ENCODE data around the gene DEDD2.

Gene DEDD2

DNA sequence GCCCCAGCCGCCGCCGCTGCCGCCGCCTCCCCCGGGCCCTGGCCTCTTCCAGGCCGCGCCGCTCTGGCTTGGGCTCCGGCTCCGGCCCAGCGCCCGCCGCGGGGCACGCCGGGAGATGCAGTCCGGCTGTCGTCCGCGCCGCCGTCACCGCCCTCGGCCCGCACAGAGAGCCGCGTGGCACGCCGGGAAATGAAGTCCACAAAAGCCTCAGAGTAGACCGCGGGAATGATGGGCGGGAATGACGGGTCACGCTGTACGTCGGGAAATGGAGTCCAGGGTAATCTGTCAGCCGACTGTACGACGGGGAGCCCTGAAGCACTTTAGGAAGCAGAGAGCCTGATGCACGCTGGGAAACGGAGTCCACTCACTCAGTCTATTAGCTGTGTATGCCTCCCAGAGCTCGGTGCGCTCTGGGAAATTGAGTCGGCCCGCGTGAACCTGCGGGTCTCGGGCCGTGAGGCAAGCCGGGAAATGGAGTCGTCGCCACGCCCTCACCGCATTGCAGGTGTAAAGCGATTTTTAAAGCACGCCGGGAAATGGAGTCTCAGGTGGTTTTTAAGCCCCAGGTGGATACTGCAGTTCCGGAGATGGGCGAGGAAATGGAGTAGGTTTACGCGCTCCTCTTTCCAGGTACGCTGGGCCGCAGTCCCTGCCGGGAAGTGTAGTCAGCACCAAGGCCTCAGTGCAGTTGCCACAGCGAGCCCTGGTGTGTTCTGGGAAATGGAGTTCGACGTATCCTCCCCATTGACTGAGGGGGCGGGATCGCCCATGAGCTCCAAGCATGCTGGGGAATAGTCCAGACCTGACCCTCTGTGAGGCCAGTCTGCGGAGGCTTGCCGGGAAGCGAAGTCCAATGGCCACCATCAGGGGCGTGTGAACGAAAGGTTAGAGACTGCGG is 25.3 kb upstream of the DEDD2 start, which contains the start of gene GSK3A:
Gene GSK3A (minus strand): TSS at position 91 of the 898 bp plus-strand sequence. CDS start 137 bp downstream, outside the sequence.
- DNase-seq (ENCODE audit: low spot score), result peak; percentile 95
- POLR2A ChIA-PET (ENCODE audit: low non-redundant PET), result interaction anchor here (0.6 to 1.2 kb wide), 4 partner anchors 13 to 140 kb away, joined by 3 read pairs; no protein-coding TSS in a partner anchor
- H3K27ac ChIP-seq, result peak within 1 kb of the TSS; percentile 98
- TF ChIP-seq, protein P1, sequence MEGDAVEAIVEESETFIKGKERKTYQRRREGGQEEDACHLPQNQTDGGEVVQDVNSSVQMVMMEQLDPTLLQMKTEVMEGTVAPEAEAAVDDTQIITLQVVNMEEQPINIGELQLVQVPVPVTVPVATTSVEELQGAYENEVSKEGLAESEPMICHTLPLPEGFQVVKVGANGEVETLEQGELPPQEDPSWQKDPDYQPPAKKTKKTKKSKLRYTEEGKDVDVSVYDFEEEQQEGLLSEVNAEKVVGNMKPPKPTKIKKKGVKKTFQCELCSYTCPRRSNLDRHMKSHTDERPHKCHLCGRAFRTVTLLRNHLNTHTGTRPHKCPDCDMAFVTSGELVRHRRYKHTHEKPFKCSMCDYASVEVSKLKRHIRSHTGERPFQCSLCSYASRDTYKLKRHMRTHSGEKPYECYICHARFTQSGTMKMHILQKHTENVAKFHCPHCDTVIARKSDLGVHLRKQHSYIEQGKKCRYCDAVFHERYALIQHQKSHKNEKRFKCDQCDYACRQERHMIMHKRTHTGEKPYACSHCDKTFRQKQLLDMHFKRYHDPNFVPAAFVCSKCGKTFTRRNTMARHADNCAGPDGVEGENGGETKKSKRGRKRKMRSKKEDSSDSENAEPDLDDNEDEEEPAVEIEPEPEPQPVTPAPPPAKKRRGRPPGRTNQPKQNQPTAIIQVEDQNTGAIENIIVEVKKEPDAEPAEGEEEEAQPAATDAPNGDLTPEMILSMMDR (conservative IDR thresholded peaks at IDR 0.05; ENCODE audit: low read depth), result no peak
- CTCF ChIA-PET, result interaction anchor here (0.6 to 2.0 kb wide), 4 partner anchors 36 to 150 kb away, joined by 3 to 12 read pairs (median 4); partner anchors contain the start of gene POU2F2

DNA sequence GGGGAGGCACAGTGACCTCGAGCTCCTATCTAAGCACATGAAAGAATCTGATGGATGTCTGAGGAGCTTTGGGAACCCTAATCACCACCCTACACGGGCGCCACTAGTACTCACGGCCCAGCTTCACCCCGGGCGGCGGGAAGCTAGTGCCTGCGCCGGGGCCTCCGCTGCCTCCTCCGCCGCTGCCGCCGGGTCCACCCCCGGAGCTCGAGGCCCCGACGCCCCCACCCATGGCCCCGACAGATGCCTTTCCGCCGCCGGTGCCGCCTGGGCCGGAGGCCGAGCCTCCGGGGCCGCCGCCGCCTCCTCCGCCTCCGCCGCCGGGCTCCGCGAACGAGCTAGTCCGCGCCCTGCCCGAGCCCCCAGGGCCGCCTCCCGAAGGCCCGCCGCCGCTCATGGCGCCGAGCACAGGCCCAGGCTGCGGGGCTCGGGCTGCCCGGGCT is 24.6 kb upstream of the DEDD2 start:
- H3K27ac ChIP-seq, result peak overlapping the region; percentile 98
- DNase-seq (ENCODE audit: low spot score), result no peak
- TF ChIP-seq, protein P1 (conservative IDR thresholded peaks at IDR 0.05; ENCODE audit: low read depth), result no peak
- ChIA-PET POLR2A (ENCODE audit: low non-redundant PET) (no interaction called here), CTCF (interaction anchor here (1.1 kb wide), 1 partner anchor 110 kb away, joined by 6 read pairs; the partner anchor contains the start of gene POU2F2)

DNA sequence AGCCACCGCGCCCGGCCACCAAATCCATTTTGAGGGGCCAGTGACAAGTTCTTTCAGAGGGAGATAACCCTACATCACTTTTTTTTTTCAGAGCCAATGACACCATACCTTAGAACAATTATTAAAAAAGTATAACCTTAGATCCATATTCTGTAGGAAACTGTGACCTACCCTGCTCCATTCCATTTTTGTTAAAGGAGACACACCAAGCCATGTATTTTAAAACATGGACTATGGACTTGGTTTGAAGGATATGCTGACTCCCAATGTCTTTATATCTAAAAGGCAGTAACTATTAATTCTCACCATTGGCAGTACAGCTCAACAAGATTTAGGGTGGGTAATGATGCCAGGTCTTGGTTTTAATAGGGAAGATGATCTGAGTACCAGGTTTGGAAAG is 23.8 kb upstream of the DEDD2 start:
- DNase-seq (ENCODE audit: low spot score), result no peak
- ChIA-PET CTCF (no interaction called here), POLR2A (ENCODE audit: low non-redundant PET) (no interaction called here)
- H3K27ac ChIP-seq, result no peak overlapping the region
- TF ChIP-seq, protein P1 (conservative IDR thresholded peaks at IDR 0.05; ENCODE audit: low read depth), result no peak

DNA sequence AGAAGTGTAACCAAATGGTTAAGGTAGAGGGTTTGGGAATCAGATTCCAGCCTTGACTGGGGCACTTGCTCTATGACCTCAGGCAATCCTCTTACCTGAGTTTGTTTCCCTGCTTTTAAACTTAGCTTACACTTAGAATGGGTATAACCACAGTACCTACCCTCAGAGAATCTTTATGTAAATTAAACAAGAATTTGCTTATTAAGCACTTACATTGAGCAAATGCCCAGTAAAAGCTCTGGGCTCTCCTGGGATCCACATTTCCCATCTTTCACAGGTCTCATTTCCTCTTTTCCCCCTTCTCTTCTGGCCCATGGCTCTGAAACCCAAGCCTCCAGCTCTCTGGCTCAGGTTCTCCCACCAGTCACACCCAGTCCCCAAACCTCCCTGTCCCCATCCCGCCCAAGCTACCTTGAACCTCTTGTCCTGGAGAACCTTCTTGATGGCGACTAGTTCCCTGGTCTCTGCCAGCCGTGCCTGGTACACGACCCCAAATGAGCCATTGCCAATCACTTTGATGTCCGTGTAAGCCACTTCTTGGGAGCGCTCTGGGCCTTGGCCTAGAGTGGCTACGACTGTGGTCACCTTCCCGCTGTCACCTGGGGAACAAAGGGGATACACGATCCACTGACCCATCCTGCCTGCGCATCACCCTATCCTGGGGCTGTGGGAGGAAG is 22.2 kb upstream of the DEDD2 start:
- ChIA-PET CTCF (interaction anchor here (0.6 to 1.7 kb wide), 2 partner anchors 14 to 107 kb away, joined by 3 to 5 read pairs; no protein-coding TSS in a partner anchor), POLR2A (ENCODE audit: low non-redundant PET) (interaction anchor here (0.5 kb wide), 1 partner anchor 44 kb away, joined by 12 read pairs; no protein-coding TSS in a partner anchor)
- TF ChIP-seq, protein P1 (conservative IDR thresholded peaks at IDR 0.05; ENCODE audit: low read depth), result no peak
- DNase-seq (ENCODE audit: low spot score), result no peak
- peak overlapping the region; percentile 43 for H3K27ac ChIP-seq

DNA sequence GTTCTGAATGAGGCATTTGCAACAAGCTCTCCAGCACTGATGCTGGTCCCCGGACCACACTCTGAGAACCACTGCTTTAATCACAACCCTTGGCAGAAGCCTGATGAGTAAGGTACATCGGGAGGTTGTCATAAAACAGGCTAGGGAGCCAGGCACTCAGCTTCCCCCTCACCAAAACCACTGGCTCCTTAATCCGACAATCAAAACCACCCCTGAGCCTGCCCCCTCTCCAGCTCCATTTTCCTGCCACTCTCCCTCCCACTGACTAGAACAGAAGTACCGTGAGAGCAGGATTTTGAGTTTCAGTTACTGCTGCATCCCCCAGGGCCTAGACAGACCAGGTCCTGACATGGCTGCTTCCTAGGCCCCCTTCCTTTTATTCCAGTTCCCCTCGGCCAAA is 17.7 kb upstream of the DEDD2 start:
- H3K27ac ChIP-seq, result peak overlapping the region; percentile 64
- DNase-seq (ENCODE audit: low spot score), result no peak
- ChIA-PET POLR2A (ENCODE audit: low non-redundant PET) (no interaction called here), CTCF (no interaction called here)
- TF ChIP-seq, protein P1 (conservative IDR thresholded peaks at IDR 0.05; ENCODE audit: low read depth), result no peak

DNA sequence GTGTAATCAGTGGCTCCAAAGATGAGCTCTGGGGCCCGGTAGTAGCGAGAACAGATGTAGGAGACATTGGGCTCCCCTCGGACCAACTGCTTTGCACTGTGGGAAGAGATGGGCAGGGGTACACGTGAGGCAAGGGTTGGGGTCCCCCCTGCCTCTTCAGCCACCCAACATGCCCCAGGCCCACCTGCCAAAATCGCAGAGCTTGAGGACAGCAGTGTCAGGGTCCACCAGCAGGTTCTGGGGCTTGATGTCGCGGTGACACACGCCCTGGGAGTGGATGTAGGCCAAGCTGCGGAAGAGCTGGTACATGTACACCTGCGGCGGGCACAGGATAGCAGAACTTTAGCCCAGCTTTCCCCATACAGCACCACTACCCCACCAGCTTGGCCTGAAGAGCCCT is 16.9 kb upstream of the DEDD2 start:
- ChIA-PET CTCF (interaction anchor here (0.8 to 0.9 kb wide), 2 partner anchors 70 to 102 kb away, joined by 3 read pairs; partner anchors contain the start of gene POU2F2), POLR2A (ENCODE audit: low non-redundant PET) (interaction anchor here (0.6 kb wide), 1 partner anchor 10 kb away, joined by 3 read pairs; no protein-coding TSS in a partner anchor)
- H3K27ac ChIP-seq, result peak overlapping the region; percentile 64
- DNase-seq (ENCODE audit: low spot score), result no peak
- TF ChIP-seq, protein P1 (conservative IDR thresholded peaks at IDR 0.05; ENCODE audit: low read depth), result no peak

Data from RWPE1 (cell line).